Head of caudate nucleus (tissue), 42 donors: ENCODE results near the gene UCK1.
A peak's percentile ranks its signal among the peaks of the same experiment; 100 is the strongest.

ENCODE experiments used
- DNase-seq, 42 donors: peaks; one replicate each; pipeline versions ENCODE4 v3.0.0 to v3.0.0-alpha.2; 2020 to 2021; ENCODE audit warnings: mixed read lengths in 7 of 42
- intact Hi-C: fragments of 100-400 bp; cut with DNase I; formaldehyde crosslinking; loops from one replicate; pipeline ENCODE4 v1.15.0; 2022

Gene UCK1

GRCh38 chr9:131483319-131484050, 47.6 kb downstream of the UCK1 start:
- intact Hi-C loops, result no loop called here
- DNase-seq, result no peak

- intact Hi-C loops, result no loop called here
- DNase-seq, result no peak
Measured at GRCh38 chr9:131482343-131483006, 48.6 kb downstream of the UCK1 start.

- DNase-seq, result peak in 10 of 42 donors; percentile 11 to 63 (median 47)
- intact Hi-C loops, result no loop called here
Measured at GRCh38 chr9:131481441-131482342, 49.4 kb downstream of the UCK1 start.

GRCh38 chr9:131480258-131480657, 50.8 kb downstream of the UCK1 start:
- intact Hi-C loops, result no loop called here
- no peak for DNase-seq

GRCh38 chr9:131478911-131479310, 52.2 kb downstream of the UCK1 start:
- DNase-seq, result no peak
- intact Hi-C loops, result no loop called here

- peak in 21 of 42 donors; percentile 26 to 78 (median 51) for DNase-seq
- intact Hi-C loops, result no loop called here
Measured at GRCh38 chr9:131478421-131478868, 52.6 kb downstream of the UCK1 start.

- intact Hi-C loops, result no loop called here
- no peak for DNase-seq
Measured at GRCh38 chr9:131477816-131478419, 53.1 kb downstream of the UCK1 start.

- intact Hi-C loops, result no loop called here
- no peak for DNase-seq
Measured at GRCh38 chr9:131477367-131477766, 53.7 kb downstream of the UCK1 start.

- intact Hi-C loops, result no loop called here
- peak in 2 of 42 donors; percentile 8 to 33 for DNase-seq
Measured at GRCh38 chr9:131476777-131477345, 54.2 kb downstream of the UCK1 start.

GRCh38 chr9:131475956-131476776, 54.9 kb downstream of the UCK1 start:
- DNase-seq, result peak in 4 of 42 donors; percentile 5 to 47 (median 19)
- intact Hi-C loops, result no loop called here

- intact Hi-C loops, result no loop called here
- peak in 2 of 42 donors; percentile 16 to 32 for DNase-seq
Measured at GRCh38 chr9:131475111-131475955, 55.7 kb downstream of the UCK1 start.

GRCh38 chr9:131474711-131475110, 56.4 kb downstream of the UCK1 start:
- DNase-seq, result peak in 4 of 42 donors; percentile 6 to 22 (median 12)
- intact Hi-C loops, result no loop called here

GRCh38 chr9:131473891-131474290, 57.2 kb downstream of the UCK1 start:
- intact Hi-C loops, result no loop called here

More at GRCh38 chr9:131473891-131474290, 57.2 kb downstream of the UCK1 start:
- DNase-seq, result peak in 3 of 42 donors; percentile 12 to 29 (median 17)
